RWPE1 (cell line): ENCODE data around the gene TRAK1.

ENCODE experiments used
- CTCF ChIA-PET: fragments of 350-600 bp; sonication (Branson Sonifier 250); formaldehyde crosslinking; extraction: SDS; loops from one replicate; lab custom pipeline; 2021; lab: Yijun Ruan, JAX
- POLR2A ChIA-PET: fragments of 400-600 bp; formaldehyde crosslinking; extraction: SDS; loops from one replicate; lab custom pipeline; 2020; ENCODE audit warnings: antibody characterized with exemption; ENCODE audit not compliant: low non-redundant PET; lab: Yijun Ruan, JAX
- DNase-seq: peaks from one replicate; pipeline ENCODE4 v3.0.0; 2012; ENCODE audit warnings: low spot score
- H3K27ac ChIP-seq: fragments of 450-650 bp; 2 replicates; pipeline ENCODE4 v1.5.1; 2017
- TF ChIP-seq, protein P1 (sequence below): fragments of 450-650 bp; conservative IDR thresholded peaks from 2 replicates; pipeline ENCODE4 v1.5.1; 2017; ENCODE audit warnings: low read depth, mild to moderate bottlenecking

TRAK1 gene

GRCh38 chr3:42273361-42273760 lies 182.2 kb downstream of the TRAK1 start:
- no peak for DNase-seq
- H3K27ac ChIP-seq, result no peak overlapping the region
- CTCF ChIA-PET, result no interaction called here
- POLR2A ChIA-PET, result no interaction called here
- TF ChIP-seq, protein P1, sequence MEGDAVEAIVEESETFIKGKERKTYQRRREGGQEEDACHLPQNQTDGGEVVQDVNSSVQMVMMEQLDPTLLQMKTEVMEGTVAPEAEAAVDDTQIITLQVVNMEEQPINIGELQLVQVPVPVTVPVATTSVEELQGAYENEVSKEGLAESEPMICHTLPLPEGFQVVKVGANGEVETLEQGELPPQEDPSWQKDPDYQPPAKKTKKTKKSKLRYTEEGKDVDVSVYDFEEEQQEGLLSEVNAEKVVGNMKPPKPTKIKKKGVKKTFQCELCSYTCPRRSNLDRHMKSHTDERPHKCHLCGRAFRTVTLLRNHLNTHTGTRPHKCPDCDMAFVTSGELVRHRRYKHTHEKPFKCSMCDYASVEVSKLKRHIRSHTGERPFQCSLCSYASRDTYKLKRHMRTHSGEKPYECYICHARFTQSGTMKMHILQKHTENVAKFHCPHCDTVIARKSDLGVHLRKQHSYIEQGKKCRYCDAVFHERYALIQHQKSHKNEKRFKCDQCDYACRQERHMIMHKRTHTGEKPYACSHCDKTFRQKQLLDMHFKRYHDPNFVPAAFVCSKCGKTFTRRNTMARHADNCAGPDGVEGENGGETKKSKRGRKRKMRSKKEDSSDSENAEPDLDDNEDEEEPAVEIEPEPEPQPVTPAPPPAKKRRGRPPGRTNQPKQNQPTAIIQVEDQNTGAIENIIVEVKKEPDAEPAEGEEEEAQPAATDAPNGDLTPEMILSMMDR, result no peak

GRCh38 chr3:42274266-42274665 lies 183.1 kb downstream of the TRAK1 start:
- ChIA-PET POLR2A (no interaction called here), CTCF (no interaction called here)
- TF ChIP-seq, protein P1, result no peak
- no peak overlapping the region for H3K27ac ChIP-seq
- DNase-seq, result no peak

DNA sequence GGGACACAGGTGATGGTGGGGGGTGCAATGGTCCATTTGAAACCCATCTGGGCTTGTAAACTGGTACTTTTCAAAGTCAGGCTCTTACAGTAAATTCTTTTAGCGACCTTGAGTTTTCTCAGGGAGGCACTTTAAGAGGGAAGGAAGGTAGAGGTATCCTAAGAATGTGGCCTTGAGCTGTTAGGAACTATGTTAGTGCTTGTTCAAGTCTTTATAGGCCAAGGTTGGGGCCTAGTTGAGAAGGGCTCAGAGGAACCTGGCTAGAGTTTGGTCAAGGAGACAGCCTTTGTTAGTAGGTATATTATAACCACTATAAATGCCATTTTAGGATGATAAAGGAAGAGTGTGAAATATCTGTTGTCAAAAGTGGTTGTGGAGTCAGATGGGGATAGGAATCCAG lies 184.1 kb downstream of the TRAK1 start:
- TF ChIP-seq, protein P1, result no peak
- CTCF ChIA-PET, result no interaction called here
- POLR2A ChIA-PET, result no interaction called here
- no peak for DNase-seq
- H3K27ac ChIP-seq, result no peak overlapping the region
